Stimulated activated CD4-positive, alpha-beta T cell treated with anti-CD3 and anti-CD28 coated beads, Interleukin-12 subunit alpha, Interleukin-12 subunit beta, amount 100 ng/mL, for 4 hours (primary cell): ENCODE results near the gene ERV3-1.
"Not testable (repeated sequence)": the region's sequence is repeated elsewhere in the genome, so short reads cannot be mapped to it uniquely, and the experiment has no call there.

Source experiments
- DNase-seq: peaks from one replicate; pipeline ENCODE4 v3.0.0-alpha.2; 2020

The ERV3-1 gene

DNA sequence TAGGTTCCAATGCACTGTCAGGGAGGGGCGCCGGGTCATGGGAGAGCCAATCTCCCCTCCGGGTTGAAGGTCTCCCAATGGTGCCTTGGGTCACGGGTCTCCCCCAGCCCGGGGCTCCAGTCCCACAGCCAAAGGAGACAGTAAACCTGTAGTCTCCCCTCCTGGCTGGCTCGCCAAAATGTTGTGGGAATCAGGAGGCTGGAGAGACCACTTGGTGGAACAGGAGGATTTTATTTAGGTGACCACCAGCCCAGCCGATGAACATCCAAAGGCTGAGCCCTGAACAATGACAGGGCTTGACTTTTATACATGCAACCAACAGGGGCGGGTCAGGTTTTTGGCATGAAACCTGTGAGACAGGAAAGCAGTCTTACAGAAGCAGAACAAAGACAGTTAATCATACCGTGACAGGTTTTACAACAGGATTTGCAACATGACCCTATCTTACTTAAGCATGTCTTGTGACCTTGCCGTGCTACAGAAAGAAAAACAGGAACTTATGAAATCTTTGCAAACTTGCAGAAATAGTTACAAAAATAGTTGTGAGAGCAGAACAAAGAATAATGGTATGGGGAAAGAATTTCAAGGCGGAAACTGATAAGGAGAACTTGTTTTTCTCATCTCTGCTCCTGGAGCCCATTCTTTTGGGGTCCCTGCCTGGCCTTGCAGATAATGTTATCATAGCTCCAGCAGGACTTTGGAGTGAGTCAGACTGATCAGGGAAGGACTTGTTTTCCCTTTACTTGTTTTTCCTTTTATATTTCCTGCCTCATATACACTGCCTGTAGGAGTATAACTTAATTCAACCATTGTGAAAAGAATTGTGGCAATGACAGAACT, 7.1 kb downstream of the ERV3-1 start:
- no peak for DNase-seq

DNA sequence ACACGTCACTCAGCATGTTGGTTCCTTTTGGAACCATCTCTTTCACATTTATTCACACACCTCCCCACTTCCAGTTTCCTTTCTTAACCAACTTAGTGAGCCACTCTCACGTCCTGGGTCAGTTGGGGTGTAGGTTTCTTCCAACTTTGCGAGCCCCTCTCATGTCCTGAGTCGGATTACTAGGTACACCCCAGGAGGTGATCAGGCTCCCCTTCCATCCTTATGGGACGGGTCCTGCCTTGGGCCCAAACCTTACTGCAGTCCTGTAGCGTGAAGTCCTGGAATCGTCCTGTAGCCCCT, 7.7 kb downstream of the ERV3-1 start:
- DNase-seq, result no peak

- DNase-seq, result no peak
Observed at GRCh38 chr7:64997927-64998391, 8.5 kb downstream of the ERV3-1 start.

DNA sequence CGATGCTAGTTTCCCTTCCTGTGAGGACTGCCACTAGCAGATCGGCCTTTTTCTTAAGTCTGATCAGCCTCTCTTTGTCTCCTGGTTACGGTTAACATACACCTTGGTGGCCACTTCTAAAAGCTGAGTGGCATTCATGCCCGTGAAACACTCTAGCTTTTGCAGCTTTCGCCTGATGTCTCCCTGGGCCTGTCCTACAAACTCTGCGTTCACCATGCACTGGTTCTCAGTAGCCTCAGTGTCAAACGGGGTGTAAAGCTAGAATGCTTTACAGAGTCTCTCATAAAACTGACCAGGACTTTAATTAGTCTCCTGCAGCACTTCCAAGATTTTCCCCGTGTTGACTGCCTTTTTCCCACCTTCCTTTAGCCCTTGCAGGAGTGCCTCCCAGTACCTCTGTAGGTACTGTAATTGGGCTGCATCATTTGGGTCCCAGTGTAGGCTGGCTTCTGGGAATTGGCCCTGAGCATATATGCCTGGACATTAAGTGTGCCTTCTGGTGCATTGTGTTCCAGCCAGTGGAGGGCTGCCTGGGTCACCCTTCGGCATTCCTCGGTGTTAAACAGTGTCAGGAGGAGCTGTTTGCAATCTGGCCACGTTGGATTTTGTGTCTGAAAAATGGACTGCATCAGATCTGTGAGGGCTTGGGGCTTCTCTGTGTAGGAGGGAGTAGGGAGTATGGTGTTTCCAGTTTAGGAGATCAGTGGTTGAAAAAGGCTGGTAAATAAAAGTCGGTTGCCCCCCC, 9.2 kb downstream of the ERV3-1 start:
- DNase-seq, result no peak

DNA sequence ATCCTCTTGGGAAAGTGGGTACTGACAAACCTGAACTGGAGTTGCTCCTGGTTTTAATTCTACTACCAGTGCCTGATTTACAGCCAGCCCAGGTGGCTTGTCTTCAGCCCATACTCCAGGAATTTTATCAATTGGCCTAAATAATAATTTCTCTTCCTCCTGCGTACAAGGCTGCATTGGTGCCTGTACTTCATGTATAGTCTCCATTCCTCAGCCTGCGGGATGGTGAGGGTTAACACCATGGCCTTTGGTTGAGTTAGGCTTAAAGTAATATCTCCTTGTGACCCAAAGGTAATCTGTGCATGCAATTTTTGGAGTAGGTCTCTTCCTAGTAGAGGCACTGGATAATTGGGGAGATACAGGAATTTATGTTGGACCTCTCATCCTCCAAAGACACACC, 10.2 kb downstream of the ERV3-1 start:
- no peak for DNase-seq

DNA sequence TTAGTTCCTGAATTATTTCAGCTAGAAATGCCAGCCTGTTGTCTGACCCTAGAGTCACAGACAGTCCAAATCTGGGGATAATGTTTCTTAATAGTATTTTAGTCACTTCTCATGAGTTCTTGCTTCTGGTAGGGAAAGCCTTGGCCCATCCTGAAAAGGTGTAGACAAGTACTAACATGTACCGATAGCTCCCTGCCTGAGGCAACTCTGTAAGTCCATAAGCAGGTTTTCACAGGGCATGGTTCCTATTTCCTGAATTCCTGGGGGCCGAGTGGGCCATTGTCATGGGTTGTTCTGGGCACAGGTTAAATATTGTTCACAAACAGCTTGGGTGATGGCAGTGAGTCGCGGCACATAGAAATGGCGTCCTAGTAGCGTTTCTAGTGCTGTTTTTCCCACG, 12.6 kb downstream of the ERV3-1 start:
- no peak for DNase-seq

DNA sequence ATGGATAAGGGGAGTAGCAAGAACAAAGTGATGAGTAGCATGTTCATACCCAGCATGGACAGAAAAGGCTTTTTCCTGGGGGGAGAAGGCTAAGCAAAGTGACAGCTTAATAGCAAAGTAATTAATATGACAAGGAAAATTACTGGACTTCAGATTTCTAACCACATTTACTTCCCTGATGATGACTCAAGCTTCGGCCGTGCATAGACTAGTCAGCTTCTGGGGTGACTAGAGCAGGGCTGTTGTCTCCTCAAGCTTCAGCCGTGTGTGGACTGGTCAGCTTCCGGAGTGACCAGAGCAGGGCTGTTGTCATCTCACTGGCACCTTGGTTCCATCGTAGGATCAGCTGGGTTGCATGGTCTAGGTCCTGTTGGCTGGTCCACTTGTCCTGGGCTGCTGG, 13.5 kb downstream of the ERV3-1 start:
- no peak for DNase-seq

- no peak for DNase-seq
Observed at GRCh38 chr7:64990936-64991335, 15.6 kb downstream of the ERV3-1 start, which contains the start of gene ZNF117. ZNF117 (minus strand) TSS chr7:64991036.

- DNase-seq, result no peak
Observed at GRCh38 chr7:64990216-64990615, 16.3 kb downstream of the ERV3-1 start.

GRCh38 chr7:64978497-64979203, 27.8 kb downstream of the ERV3-1 start:
- DNase-seq, result no peak

- DNase-seq, result no peak
Observed at GRCh38 chr7:64965594-64965993, 40.9 kb downstream of the ERV3-1 start.

DNA sequence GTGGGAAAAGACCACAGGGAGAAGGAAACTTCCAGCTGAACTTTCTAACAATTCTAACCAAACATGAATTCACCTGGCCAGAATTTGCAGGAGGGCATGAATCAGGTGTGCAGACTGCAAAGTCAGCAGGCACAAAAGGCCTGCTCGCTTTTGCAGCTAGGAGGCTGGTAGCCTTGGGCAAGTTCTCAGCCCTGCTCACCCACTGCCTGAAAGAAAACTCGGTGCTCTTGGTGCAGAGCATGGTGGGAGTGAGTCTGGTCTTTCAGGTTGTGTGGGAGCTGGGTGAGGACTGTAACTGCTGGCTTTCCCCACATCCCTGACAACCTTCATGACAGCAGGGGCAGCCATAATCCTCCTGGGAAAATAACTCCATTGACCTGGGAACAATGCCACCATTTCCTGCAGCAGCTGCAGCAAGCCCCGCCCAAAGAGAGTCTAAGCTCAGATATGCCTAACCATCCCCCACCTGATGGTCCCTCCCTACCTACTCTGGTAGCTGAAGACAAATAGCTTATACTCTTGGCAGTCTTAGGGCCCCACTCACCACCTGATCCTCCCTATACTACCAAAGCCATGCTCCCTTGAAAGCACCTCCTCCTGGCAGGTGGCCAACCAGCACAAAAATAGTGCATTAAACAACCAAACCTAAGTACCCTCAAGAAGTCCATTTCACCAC, 47.3 kb downstream of the ERV3-1 start:
- DNase-seq, result no peak

DNA sequence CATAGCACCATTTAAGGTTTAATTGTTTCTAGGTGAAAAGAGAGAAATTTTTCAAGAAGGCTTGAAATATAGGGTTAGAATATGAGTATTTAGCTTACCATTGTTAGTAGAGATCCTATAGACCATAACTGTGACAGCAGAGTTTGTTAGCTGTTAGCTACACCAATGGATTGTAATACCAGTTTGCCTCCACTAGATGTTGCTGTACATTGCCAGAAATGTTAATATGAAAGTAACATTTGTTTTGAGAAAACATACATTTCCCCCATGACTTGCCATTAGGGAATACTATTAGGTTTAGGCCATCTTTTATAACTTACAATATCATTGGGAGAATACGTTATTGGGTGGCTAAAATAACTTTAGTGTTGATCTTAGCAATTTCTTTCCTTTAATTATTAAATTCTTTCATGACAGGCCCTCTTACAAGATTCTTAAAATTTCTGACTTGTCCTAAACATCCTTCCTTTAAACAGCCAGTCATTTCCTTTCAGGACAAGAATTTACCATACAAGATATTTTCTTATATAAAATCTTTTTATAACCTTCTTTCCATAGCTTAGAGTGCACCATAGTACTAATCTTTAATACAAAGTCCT, 55.1 kb downstream of the ERV3-1 start:
- DNase-seq, result no peak

GRCh38 chr7:64950673-64951072, 55.8 kb downstream of the ERV3-1 start:
- not testable (repeated sequence) for DNase-seq

GRCh38 chr7:64948774-64949173, 57.7 kb downstream of the ERV3-1 start:
- not testable (repeated sequence) for DNase-seq

- DNase-seq, result no peak
Observed at GRCh38 chr7:64947252-64948000, 59.1 kb downstream of the ERV3-1 start.

- DNase-seq, result no peak
Observed at GRCh38 chr7:64946772-64947171, 59.7 kb downstream of the ERV3-1 start.

DNA sequence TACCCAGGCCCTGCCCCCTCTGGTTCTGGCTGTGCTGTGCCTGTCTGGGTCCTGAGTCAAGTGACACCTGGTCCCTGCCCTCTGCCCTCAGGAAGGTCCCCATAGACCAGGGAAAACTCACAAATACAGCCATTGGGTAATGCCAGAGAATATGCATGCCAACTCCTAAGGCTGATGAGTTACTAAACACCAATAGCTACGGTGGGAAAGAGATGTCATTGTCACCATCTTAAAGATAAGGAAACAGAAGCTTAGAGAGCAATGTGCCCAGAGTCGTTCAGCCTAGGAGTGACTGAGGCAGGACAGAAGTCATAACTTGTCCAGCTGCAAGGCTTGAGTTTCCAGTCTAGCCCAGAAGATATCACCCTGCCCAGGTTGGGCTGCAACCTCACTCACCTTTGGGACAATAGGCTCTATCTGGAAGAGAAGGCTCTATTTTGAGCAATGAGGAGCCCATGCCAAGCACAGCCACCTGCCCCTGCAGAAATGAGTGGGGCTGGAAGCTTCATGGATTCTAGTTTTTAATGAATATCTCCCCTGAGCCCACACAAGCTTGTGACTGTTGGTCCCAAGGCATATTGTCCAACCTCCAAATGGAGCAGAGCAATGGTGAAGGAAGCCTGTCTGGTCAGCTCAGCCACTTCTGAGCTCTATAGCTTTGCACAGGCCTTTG, 60.8 kb downstream of the ERV3-1 start:
- no peak for DNase-seq

- not testable (repeated sequence) for DNase-seq
Observed at GRCh38 chr7:64944667-64945502, 61.6 kb downstream of the ERV3-1 start.
